Erythroblast (primary cell): Measurements from ENCODE around the gene RPL41.

ENCODE experiments used
- GATA1 ChIP-seq: IDR thresholded peaks from 2 replicates; pipeline ENCODE4 v1.6.1; 2011; ENCODE audit warnings: low read depth, mild to moderate bottlenecking, control low read depth, low read length, moderate library complexity
- POLR2A ChIP-seq: IDR thresholded peaks from 2 replicates; pipeline ENCODE4 v1.6.1; 2011; ENCODE audit warnings: mild to moderate bottlenecking, low read length

DNA sequence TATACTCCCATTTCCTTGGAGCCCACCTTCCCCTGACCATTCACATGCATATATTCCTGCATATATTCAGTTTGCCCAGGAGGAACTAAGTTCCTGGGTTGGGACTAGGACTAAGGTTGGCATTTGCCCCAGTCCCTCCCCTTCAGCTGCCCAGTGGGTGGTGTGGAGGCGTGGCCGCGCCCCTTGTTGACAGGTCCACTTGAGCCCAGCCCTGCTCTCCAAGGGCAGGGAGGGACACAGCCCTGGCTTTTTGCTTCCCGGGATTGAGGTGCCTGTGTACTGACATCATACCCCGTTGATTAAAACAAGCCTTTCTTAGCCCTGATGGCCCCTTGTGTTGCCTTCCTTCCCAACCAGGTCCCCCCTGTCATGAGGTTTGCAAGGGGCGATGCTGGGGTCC lies 29.2 kb upstream of the RPL41 start:
- TF ChIP-seq POLR2A: no peak
- TF ChIP-seq GATA1: no peak
